ENCODE measurements around the gene ARHGAP26.

ARHGAP26 gene

GRCh38 chr5:143006501-143006900, 236.3 kb downstream of the ARHGAP26 start:
- Histone ChIP-seq H3K4me3 (no peak overlapping the region), H3K27ac (peak overlapping the region; percentile 11 to 67)
- no peak for DNase-seq (ENCODE audit: low spot score)
- TF ChIP-seq CTCF (IDR thresholded peaks at IDR 0.05): no peak

GRCh38 chr5:143008032-143008431, 237.9 kb downstream of the ARHGAP26 start:
- TF ChIP-seq CTCF (IDR thresholded peaks at IDR 0.05): no peak
- no peak for DNase-seq (ENCODE audit: low spot score)
- H3K4me3 ChIP-seq: no peak overlapping the region
- H3K27ac ChIP-seq: no peak overlapping the region

GRCh38 chr5:143008809-143009521, 238.8 kb downstream of the ARHGAP26 start:
- TF ChIP-seq CTCF (IDR thresholded peaks at IDR 0.05): no peak
- no peak for DNase-seq (ENCODE audit: low spot score)
- no peak overlapping the region for H3K27ac ChIP-seq
- no peak overlapping the region for H3K4me3 ChIP-seq

- TF ChIP-seq CTCF (IDR thresholded peaks at IDR 0.05): no peak
- no peak overlapping the region for H3K4me3 ChIP-seq
- no peak for DNase-seq (ENCODE audit: low spot score)
- H3K27ac ChIP-seq: no peak overlapping the region
These were observed 240.2 kb downstream of the ARHGAP26 start for GRCh38 chr5:143010351-143010750.

GRCh38 chr5:143011585-143011984, 241.4 kb downstream of the ARHGAP26 start:
- no peak for TF ChIP-seq CTCF (IDR thresholded peaks at IDR 0.05)
- no peak overlapping the region for H3K4me3 ChIP-seq
- H3K27ac ChIP-seq: no peak overlapping the region
- DNase-seq (ENCODE audit: low spot score): no peak

GRCh38 chr5:143013176-143013891, 243.2 kb downstream of the ARHGAP26 start:
- Histone ChIP-seq H3K4me3 (no peak overlapping the region), H3K27ac (no peak overlapping the region)
- no peak for DNase-seq (ENCODE audit: low spot score)
- no peak for TF ChIP-seq CTCF (IDR thresholded peaks at IDR 0.05)
